Uterus (tissue), 2 donors: Measurements from ENCODE around the gene BIN2.

Experiments
- POLR2A ChIP-seq, 2 donors: fragments of 450-650 bp; IDR thresholded peaks; one replicate each; pipeline ENCODE4 v1.6.1; 2016; ENCODE audit warnings: antibody characterized with exemption in 2 of 2, mild to moderate bottlenecking in 1 of 2, moderate library complexity in 1 of 2
- TF ChIP-seq, protein P1 (sequence below), 4 experiments: fragments of 200-600 bp in 2 of 4; fragments of 450-650 bp in 2 of 4; sonication (generic) in 2 of 4; IDR thresholded peaks; one replicate each; pipeline ENCODE4 v1.5.1; 2016 to 2019; ENCODE audit warnings: antibody characterized with exemption in 4 of 4, mild to moderate bottlenecking in 2 of 4, moderate library complexity in 1 of 4

- TF ChIP-seq, protein P1, sequence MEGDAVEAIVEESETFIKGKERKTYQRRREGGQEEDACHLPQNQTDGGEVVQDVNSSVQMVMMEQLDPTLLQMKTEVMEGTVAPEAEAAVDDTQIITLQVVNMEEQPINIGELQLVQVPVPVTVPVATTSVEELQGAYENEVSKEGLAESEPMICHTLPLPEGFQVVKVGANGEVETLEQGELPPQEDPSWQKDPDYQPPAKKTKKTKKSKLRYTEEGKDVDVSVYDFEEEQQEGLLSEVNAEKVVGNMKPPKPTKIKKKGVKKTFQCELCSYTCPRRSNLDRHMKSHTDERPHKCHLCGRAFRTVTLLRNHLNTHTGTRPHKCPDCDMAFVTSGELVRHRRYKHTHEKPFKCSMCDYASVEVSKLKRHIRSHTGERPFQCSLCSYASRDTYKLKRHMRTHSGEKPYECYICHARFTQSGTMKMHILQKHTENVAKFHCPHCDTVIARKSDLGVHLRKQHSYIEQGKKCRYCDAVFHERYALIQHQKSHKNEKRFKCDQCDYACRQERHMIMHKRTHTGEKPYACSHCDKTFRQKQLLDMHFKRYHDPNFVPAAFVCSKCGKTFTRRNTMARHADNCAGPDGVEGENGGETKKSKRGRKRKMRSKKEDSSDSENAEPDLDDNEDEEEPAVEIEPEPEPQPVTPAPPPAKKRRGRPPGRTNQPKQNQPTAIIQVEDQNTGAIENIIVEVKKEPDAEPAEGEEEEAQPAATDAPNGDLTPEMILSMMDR (IDR thresholded peaks at IDR 0.05), result no peak
- no peak for TF ChIP-seq POLR2A (IDR thresholded peaks at IDR 0.05)
Observed at GRCh38 chr12:51365276-51365675, 41.3 kb upstream of the BIN2 start.
